GM12891 (cell line): ENCODE data around the gene SESTD1.

ENCODE experiments used
- DNase-seq: peaks from one replicate; pipeline ENCODE4 v3.0.0; 2011; ENCODE audit warnings: low spot score; ENCODE audit not compliant: insufficient read length
- FAIRE-seq: peaks from 2 replicates; lab custom pipeline; 2011; peaks lifted over from hg19 to GRCh38; lab: Jason Lieb, UNC
- PAX5 ChIP-seq: IDR thresholded peaks from 2 replicates; pipeline ENCODE4 v1.6.1; 2011; ENCODE audit warnings: low read length, moderate library complexity, mild to moderate bottlenecking; ENCODE audit not compliant: insufficient read depth, severe bottlenecking
- POLR2A ChIP-seq: IDR thresholded peaks from 2 replicates; pipeline ENCODE4 v1.6.1; 2011; ENCODE audit warnings: low read depth, low read length, control low read depth
- POLR2AphosphoS5 ChIP-seq: IDR thresholded peaks from 2 replicates; pipeline ENCODE4 v1.6.1; 2011; ENCODE audit warnings: low read depth, low read length, control low read depth
- POU2F2 ChIP-seq: IDR thresholded peaks from 2 replicates; pipeline ENCODE4 v1.6.1; 2011; ENCODE audit warnings: low read depth, mild to moderate bottlenecking, control low read depth, low read length, moderate library complexity
- SPI1 ChIP-seq: IDR thresholded peaks from 2 replicates; pipeline ENCODE4 v1.6.1; 2011; ENCODE audit warnings: low read depth, low read length, control low read depth
- TAF1 ChIP-seq: IDR thresholded peaks from 2 replicates; pipeline ENCODE4 v1.6.1; 2011; ENCODE audit warnings: low read depth, low read length, control low read depth

SESTD1 gene

GRCh38 chr2:179298666-179299065 lies 34.0 kb upstream of the SESTD1 start:
- no peak for DNase-seq
- FAIRE-seq, result no peak
- TF ChIP-seq SPI1 (no peak), POU2F2 (no peak), TAF1 (no peak), PAX5 (no peak), POLR2A (no peak), POLR2AphosphoS5 (no peak)

DNA sequence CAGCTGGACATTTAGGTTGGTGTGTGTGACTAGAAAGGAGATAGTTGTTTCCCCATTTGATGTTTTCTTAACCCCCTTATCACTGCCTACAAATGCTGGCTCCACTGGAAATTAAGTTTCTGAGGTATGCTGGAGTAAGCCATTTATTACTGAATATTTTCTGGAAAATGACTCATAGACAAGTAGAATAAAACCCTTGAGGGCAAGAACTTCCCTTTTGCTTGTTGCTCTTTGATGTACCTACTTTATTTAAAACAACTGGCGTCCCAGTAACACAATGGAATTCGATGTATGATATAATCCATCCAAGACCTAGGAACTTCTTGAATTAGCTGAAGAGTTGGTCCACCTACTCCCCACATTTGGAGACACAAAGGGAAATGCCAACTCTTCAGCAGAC lies 33.3 kb upstream of the SESTD1 start:
- no peak for TF ChIP-seq SPI1
- TF ChIP-seq TAF1, result no peak
- no peak for TF ChIP-seq POLR2A
- TF ChIP-seq POLR2AphosphoS5, result no peak
- TF ChIP-seq PAX5, result no peak
- no peak for TF ChIP-seq POU2F2
- FAIRE-seq, result no peak
- DNase-seq, result no peak

GRCh38 chr2:179290329-179290728 lies 25.7 kb upstream of the SESTD1 start:
- DNase-seq, result no peak
- no peak for TF ChIP-seq PAX5
- TF ChIP-seq TAF1, result no peak
- no peak for TF ChIP-seq SPI1
- TF ChIP-seq POLR2A, result no peak
- TF ChIP-seq POLR2AphosphoS5, result no peak
- no peak for TF ChIP-seq POU2F2
- FAIRE-seq, result no peak

- FAIRE-seq (no peak), DNase-seq (no peak)
- TF ChIP-seq POLR2A, result no peak
- no peak for TF ChIP-seq POU2F2
- TF ChIP-seq POLR2AphosphoS5, result no peak
- TF ChIP-seq PAX5, result no peak
- TF ChIP-seq TAF1, result no peak
- TF ChIP-seq SPI1, result no peak
Measured at GRCh38 chr2:179285060-179285459, 20.4 kb upstream of the SESTD1 start.

- no peak for FAIRE-seq
- TF ChIP-seq POU2F2, result no peak
- TF ChIP-seq POLR2A, result no peak
- no peak for TF ChIP-seq TAF1
- TF ChIP-seq SPI1, result no peak
Measured at GRCh38 chr2:179277429-179278196, 13.0 kb upstream of the SESTD1 start.

DNA sequence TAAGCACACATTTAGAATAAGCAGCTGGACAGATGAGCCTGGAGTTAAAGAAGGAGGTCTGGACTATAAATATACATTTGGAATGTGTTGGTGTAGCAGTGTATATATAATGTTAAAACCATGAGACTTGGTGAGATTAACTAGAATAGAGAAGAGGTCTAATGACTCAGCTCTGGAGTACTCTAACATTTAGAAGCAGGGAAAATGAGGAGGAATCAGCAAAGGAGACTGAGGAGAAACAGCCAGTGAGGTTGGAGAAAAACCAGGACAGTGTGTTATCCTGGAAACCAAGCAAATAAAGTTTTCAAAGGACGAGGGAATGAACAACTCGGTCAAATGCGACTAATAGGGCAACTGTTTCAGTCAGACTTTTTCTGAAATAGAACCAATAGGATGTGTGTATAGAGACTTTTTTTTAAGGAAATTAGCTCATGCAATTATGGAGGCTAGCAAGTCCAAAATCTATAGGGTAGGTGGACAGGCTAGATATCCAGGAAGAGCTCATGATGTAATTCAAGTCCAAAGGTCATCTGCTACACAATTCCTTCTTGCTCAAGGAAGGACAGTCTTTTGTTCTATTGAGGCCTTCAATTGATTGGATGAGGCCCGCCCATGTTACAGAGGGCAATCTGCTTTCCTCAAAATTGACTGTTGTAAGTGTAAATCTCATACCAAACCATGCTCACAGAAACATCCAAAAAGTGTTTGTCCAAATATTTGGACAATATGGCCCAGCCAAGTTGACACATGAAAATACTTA lies 10.8 kb upstream of the SESTD1 start:
- no peak for DNase-seq
- no peak for FAIRE-seq
- TF ChIP-seq POLR2AphosphoS5, result no peak
- no peak for TF ChIP-seq PAX5
- TF ChIP-seq POU2F2, result no peak
- TF ChIP-seq POLR2A, result no peak
- TF ChIP-seq TAF1, result no peak
- no peak for TF ChIP-seq SPI1

More at GRCh38 chr2:179277429-179278196, 13.0 kb upstream of the SESTD1 start:
- DNase-seq, result no peak

GRCh38 chr2:179274749-179275148 lies 10.1 kb upstream of the SESTD1 start:
- TF ChIP-seq POLR2AphosphoS5 (no peak), POU2F2 (no peak), POLR2A (no peak), SPI1 (no peak), PAX5 (no peak), TAF1 (no peak)
- DNase-seq (no peak), FAIRE-seq (peak; percentile 85)

GRCh38 chr2:179273461-179273962 lies 8.9 kb upstream of the SESTD1 start:
- TF ChIP-seq POU2F2 (no peak), TAF1 (no peak), POLR2A (no peak), SPI1 (no peak), PAX5 (no peak), POLR2AphosphoS5 (no peak)
- no peak for DNase-seq
- no peak for FAIRE-seq

DNA sequence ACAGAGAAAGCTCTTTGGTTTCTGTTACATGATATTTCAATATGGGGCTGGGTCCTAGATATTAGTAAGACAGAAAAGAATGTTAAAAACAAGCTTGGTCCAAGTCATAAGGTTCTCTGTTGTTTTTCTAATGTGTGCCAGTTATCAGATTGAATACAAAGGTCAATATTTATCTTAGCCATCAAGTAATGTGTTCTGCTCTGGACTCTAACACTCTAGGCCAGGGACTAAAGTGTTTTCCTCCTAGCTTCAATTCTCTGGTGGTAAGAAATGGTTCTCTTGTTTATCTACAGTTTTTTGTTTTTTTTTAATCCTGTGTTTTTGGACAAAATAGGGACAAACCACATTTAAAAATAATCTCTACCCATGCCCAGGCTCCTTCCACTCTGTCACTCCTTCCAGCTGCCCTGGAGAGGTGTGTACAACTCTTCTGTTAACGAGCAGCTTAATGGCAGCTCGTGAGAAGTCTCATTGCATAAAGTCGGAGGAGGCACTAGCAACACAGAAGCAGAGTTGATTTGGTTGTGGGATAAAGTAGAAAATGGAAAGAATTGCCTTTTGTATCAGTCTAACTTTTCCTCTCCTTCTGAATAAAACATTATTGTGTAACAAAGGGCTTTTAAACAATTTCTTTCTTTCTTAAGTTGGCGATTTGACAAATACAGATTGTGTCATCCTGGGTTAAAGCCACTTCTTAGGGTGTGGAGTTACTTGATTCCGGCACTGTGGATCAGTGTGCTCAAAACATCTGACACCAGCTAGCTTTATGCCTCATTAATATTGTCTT lies 8.0 kb upstream of the SESTD1 start:
- DNase-seq (no peak), FAIRE-seq (no peak)
- TF ChIP-seq TAF1 (no peak), PAX5 (no peak), POLR2AphosphoS5 (no peak)
